GM19043 (cell line): ENCODE measurements around the gene TGM4.
"Not testable (repeated sequence)": the region's sequence is repeated elsewhere in the genome, so short reads cannot be mapped to it uniquely, and the experiment has no call there.

Source experiments
- ATAC-seq: cut with Tn5 transposase; IDR thresholded peaks from one replicate; pipeline ENCODE4 v1.9.1; 2021; ENCODE audit warnings: low read depth; ENCODE audit not compliant: unreplicated experiment

Gene TGM4

GRCh38 chr3:44949770-44950169 is 75.4 kb downstream of the TGM4 start:
- not testable (repeated sequence) for ATAC-seq

GRCh38 chr3:44950275-44950734 is 75.9 kb downstream of the TGM4 start:
- ATAC-seq = no peak

- ATAC-seq = no peak
Measured at GRCh38 chr3:44952689-44953088, 78.3 kb downstream of the TGM4 start.

- ATAC-seq = no peak
Measured at GRCh38 chr3:44954304-44954703, 79.9 kb downstream of the TGM4 start.

GRCh38 chr3:44954962-44955361 is 80.6 kb downstream of the TGM4 start:
- ATAC-seq = peak; percentile 83

- no peak for ATAC-seq
Measured at GRCh38 chr3:44955917-44956316, 81.5 kb downstream of the TGM4 start.

GRCh38 chr3:44957986-44958385 is 83.6 kb downstream of the TGM4 start:
- no peak for ATAC-seq

- no peak for ATAC-seq
Measured at GRCh38 chr3:44958386-44958785, 84.0 kb downstream of the TGM4 start.

GRCh38 chr3:44960387-44961026 is 86.1 kb downstream of the TGM4 start:
- ATAC-seq = no peak

GRCh38 chr3:44961888-44962287 is 87.5 kb downstream of the TGM4 start:
- ATAC-seq = no peak

GRCh38 chr3:44962621-44963393 is 88.4 kb downstream of the TGM4 start:
- ATAC-seq = no peak

GRCh38 chr3:44963571-44964325 is 89.3 kb downstream of the TGM4 start:
- ATAC-seq = no peak
